IMR-90 (cell line): Measurements from ENCODE around the gene INPP5A. TPM values are rescaled to one million over a fixed set of nuclear protein-coding genes. Genes with fewer than 3 reads are reported as not detected.

Experiments used
- ATAC-seq: fragments of 200-7000 bp; cut with Tn5 transposase; 2 replicates; pipeline ENCODE4 v1.9.1; 2020; ENCODE audit warnings: low read depth, mild to moderate bottlenecking, moderate library complexity
- BruUV-seq: library from RNA; stranded (reverse); fragments of 400-500 nt; replicated peaks from 2 replicates; lab custom pipeline; 2021; lab: Mats Ljungman, UMichigan
- CTCF ChIA-PET: fragments of 300-600 bp; formaldehyde crosslinking; extraction: SDS; loops from one replicate; lab custom pipeline; 2021; ENCODE audit warnings: antibody characterized with exemption; lab: Yijun Ruan, JAX
- POLR2A ChIA-PET: fragments of 300-600 bp; sonication (Branson Sonifier 250); formaldehyde crosslinking; loops from one replicate; lab custom pipeline; 2022; ENCODE audit warnings: antibody characterized with exemption; ENCODE audit not compliant: unreplicated experiment; lab: Charles Lee
- DNase-seq: peaks from one replicate; pipeline ENCODE4 v3.0.0; 2013
- H2AFZ ChIP-seq: replicated peaks from 2 replicates; pipeline ENCODE3; 2013; ENCODE audit warnings: low read length, mild to moderate bottlenecking; ENCODE audit not compliant: poor library complexity
- H2AK5ac ChIP-seq: 2 replicates; pipeline ENCODE4 v1.6.1; 2013; ENCODE audit warnings: low read depth, low read length, inconsistent platforms
- H2AK9ac ChIP-seq: replicated peaks from 2 replicates; pipeline ENCODE3; 2013; ENCODE audit warnings: mild to moderate bottlenecking, low read depth, low read length, moderate library complexity; ENCODE audit not compliant: poor library complexity
- H2BK120ac ChIP-seq: 2 replicates; pipeline ENCODE4 v1.6.1; 2013; ENCODE audit warnings: low read depth, low read length, inconsistent platforms
- H2BK15ac ChIP-seq: 3 replicates; pipeline ENCODE4 v1.6.1; 2013; ENCODE audit warnings: low read depth, low read length, inconsistent platforms
- H2BK20ac ChIP-seq: 2 replicates; pipeline ENCODE4 v1.6.1; 2013; ENCODE audit warnings: low read depth, mild to moderate bottlenecking, inconsistent platforms, low read length, moderate library complexity
- H2BK5ac ChIP-seq: 2 replicates; pipeline ENCODE4 v1.6.1; 2013; ENCODE audit warnings: mild to moderate bottlenecking, low read depth, low read length, inconsistent platforms; ENCODE audit not compliant: poor library complexity, severe bottlenecking
- H3K14ac ChIP-seq: replicated peaks from 2 replicates; pipeline ENCODE4 v1.6.1; 2013; ENCODE audit warnings: low read depth, low read length, inconsistent platforms
- H3K18ac ChIP-seq: 2 replicates; pipeline ENCODE4 v1.6.1; 2013; ENCODE audit warnings: low read depth, low read length, control low read depth
- H3K23ac ChIP-seq: 2 replicates; pipeline ENCODE4 v1.6.1; 2013; ENCODE audit warnings: low read depth, low read length, inconsistent platforms
- H3K27ac ChIP-seq: 2 replicates; pipeline ENCODE4 v1.5.1; 2013; ENCODE audit warnings: mild to moderate bottlenecking, control low read depth, low read length; ENCODE audit not compliant: insufficient read depth
- H3K27me3 ChIP-seq: 2 replicates; pipeline ENCODE4 v1.6.1; 2013; ENCODE audit warnings: low read length; ENCODE audit not compliant: control insufficient read depth, insufficient read depth
- H3K36me3 ChIP-seq: 2 replicates; pipeline ENCODE4 v1.6.1; 2013; ENCODE audit warnings: low read length, mixed read lengths; ENCODE audit not compliant: control insufficient read depth, insufficient read depth
- H3K4ac ChIP-seq: 2 replicates; pipeline ENCODE4 v1.6.1; 2013; ENCODE audit warnings: low read depth, low read length, inconsistent platforms
- H3K4me1 ChIP-seq: 2 replicates; pipeline ENCODE4 v1.6.1; 2013; ENCODE audit warnings: low read length, mixed read lengths; ENCODE audit not compliant: control insufficient read depth, insufficient read depth
- H3K4me2 ChIP-seq: 2 replicates; pipeline ENCODE4 v1.6.1; 2013; ENCODE audit warnings: low read depth, mild to moderate bottlenecking, control low read depth, low read length, moderate library complexity
- H3K4me3 ChIP-seq: 2 replicates; pipeline ENCODE4 v1.5.1; 2013; ENCODE audit warnings: low read depth, mild to moderate bottlenecking, control low read depth, low read length, moderate library complexity; ENCODE audit not compliant: insufficient read depth
- H3K56ac ChIP-seq: 2 replicates; pipeline ENCODE4 v1.6.1; 2013; ENCODE audit warnings: low read length, inconsistent platforms; ENCODE audit not compliant: insufficient read depth; ENCODE audit errors: extremely low read depth
- H3K79me1 ChIP-seq, 2 experiments: 2 replicates each; pipeline ENCODE4 v1.6.1; 2013; ENCODE audit warnings: low read length in 2 of 2, inconsistent platforms in 1 of 2, low read depth in 1 of 2
- H3K9ac ChIP-seq: 2 replicates; pipeline ENCODE4 v1.6.1; 2013; ENCODE audit warnings: low read depth, low read length, control low read depth
- H3K9me1 ChIP-seq: 2 replicates; pipeline ENCODE4 v1.6.1; 2013; ENCODE audit warnings: low read length, inconsistent platforms; ENCODE audit not compliant: insufficient read depth
- H3K9me3 ChIP-seq: 2 replicates; pipeline ENCODE4 v1.6.1; 2013; ENCODE audit warnings: low read length; ENCODE audit not compliant: control insufficient read depth, insufficient read depth
- H4K20me1 ChIP-seq: 2 replicates; pipeline ENCODE4 v1.6.1; 2013; ENCODE audit warnings: low read length, inconsistent platforms; ENCODE audit not compliant: insufficient read depth
- H4K5ac ChIP-seq: 2 replicates; pipeline ENCODE4 v1.6.1; 2013; ENCODE audit warnings: mild to moderate bottlenecking, low read depth, low read length, control low read depth
- H4K8ac ChIP-seq, 2 experiments: 2 replicates each; pipeline ENCODE4 v1.6.1; 2013; ENCODE audit warnings: low read depth in 2 of 2, low read length in 2 of 2, control low read depth in 1 of 2, inconsistent platforms in 1 of 2
- H4K91ac ChIP-seq: 2 replicates; pipeline ENCODE4 v1.6.1; 2013; ENCODE audit warnings: low read depth, low read length, inconsistent platforms; ENCODE audit not compliant: insufficient read depth
- BHLHE40 ChIP-seq: fragments of 150-350 bp; IDR thresholded peaks from 2 replicates; pipeline ENCODE4 v1.6.1; 2016; ENCODE audit warnings: mild to moderate bottlenecking, low read depth, low read length
- CEBPB ChIP-seq: IDR thresholded peaks from 2 replicates; pipeline ENCODE4 v1.6.1; 2012; ENCODE audit warnings: low read depth, low read length, improper control_type of control experiment
- CHD1 ChIP-seq: IDR thresholded peaks from 2 replicates; pipeline ENCODE4 v1.6.1; 2012; ENCODE audit warnings: low read depth, low read length, improper control_type of control experiment
- FOS ChIP-seq: fragments of 150-350 bp; IDR thresholded peaks from 2 replicates; pipeline ENCODE4 v1.6.1; 2016; ENCODE audit warnings: low read depth, low read length
- MAFK ChIP-seq: IDR thresholded peaks from 2 replicates; pipeline ENCODE4 v1.6.1; 2012; ENCODE audit warnings: low read depth, low read length, improper control_type of control experiment
- MAZ ChIP-seq: IDR thresholded peaks from 2 replicates; pipeline ENCODE4 v1.6.1; 2012; ENCODE audit warnings: low read depth, mild to moderate bottlenecking, low read length, improper control_type of control experiment, moderate library complexity, borderline replicate concordance
- MXI1 ChIP-seq: IDR thresholded peaks from 2 replicates; pipeline ENCODE4 v1.6.1; 2012; ENCODE audit warnings: low read depth, mild to moderate bottlenecking, low read length, moderate library complexity, borderline replicate concordance
- NFE2L2 ChIP-seq: fragments of 150-350 bp; IDR thresholded peaks from 2 replicates; pipeline ENCODE4 v1.6.1; 2016; ENCODE audit warnings: low read depth, mild to moderate bottlenecking, low read length
- POLR2A ChIP-seq: IDR thresholded peaks from 2 replicates; pipeline ENCODE4 v1.6.1; 2012; ENCODE audit warnings: mild to moderate bottlenecking, low read depth, low read length
- RAD21 ChIP-seq: IDR thresholded peaks from 2 replicates; pipeline ENCODE4 v1.6.1; 2012; ENCODE audit warnings: low read length, improper control_type of control experiment
- RCOR1 ChIP-seq: IDR thresholded peaks from 2 replicates; pipeline ENCODE4 v1.6.1; 2012; ENCODE audit warnings: mild to moderate bottlenecking, low read length, improper control_type of control experiment; ENCODE audit not compliant: insufficient replicate concordance
- RFX5 ChIP-seq: IDR thresholded peaks from 2 replicates; pipeline ENCODE4 v1.8.0; 2012; ENCODE audit warnings: low read depth, mild to moderate bottlenecking, low read length, moderate library complexity
- SMC3 ChIP-seq: fragments of 150-350 bp; IDR thresholded peaks from 2 replicates; pipeline ENCODE4 v1.6.1; 2016; ENCODE audit warnings: low read depth, mild to moderate bottlenecking, antibody characterized with exemption, low read length, moderate library complexity
- WGBS, 2 experiments: methylation state at CpG; one replicate each; pipeline versions ENCODE4 v1.1.5 to v1.1.7; 2013; ENCODE audit warnings: missing lambda C conversion rate in 2 of 2; ENCODE audit not compliant: insufficient read length in 1 of 2; ENCODE audit errors: extremely low coverage in 2 of 2; 5-methylcytosine and 5-hydroxymethylcytosine counted together
- dilution Hi-C: fragments of 300-500 bp; cut with HindIII; formaldehyde crosslinking; loops from one replicate; pipeline ENCODE4 v1.14.3; 2018; ENCODE audit warnings: low sequenced_read_pairs; ENCODE audit not compliant: unreplicated experiment
- in situ Hi-C: fragments of 300-500 bp; cut with MboI; formaldehyde crosslinking; loops from 3 replicates; pipeline ENCODE4 v1.14.3; 2019; ENCODE audit warnings: low sequenced_read_pairs, inconsistent platforms, mixed read lengths
- intact Hi-C: fragments of 100-400 bp; cut with micrococcal nuclease; formaldehyde crosslinking; loops from 2 replicates; pipeline ENCODE4 v1.10.0; 2022
- polyA plus RNA-seq, 3 experiments: library from polyadenylated mRNA; depleted of rRNA; stranded (reverse); fragments of >200 nt; gene quantifications; 2 replicates each; pipeline ENCODE4 v1.2.3, GENCODE V29; 2012; ENCODE audit warnings: low replicate concordance in 1 of 3
- total RNA-seq: library from RNA; depleted of rRNA; stranded (reverse); fragments of >200 nt; gene quantifications from 2 replicates; pipeline ENCODE4 v1.2.3, GENCODE V29; 2012
- TF ChIP-seq, protein P1 (sequence below): fragments of 150-350 bp; IDR thresholded peaks from 2 replicates; pipeline ENCODE4 v1.6.1; 2017; ENCODE audit warnings: mild to moderate bottlenecking, antibody characterized with exemption, low read length, low read depth
- TF ChIP-seq, protein P2 (sequence below): conservative IDR thresholded peaks from 2 replicates; pipeline ENCODE4 v1.5.1; 2012; ENCODE audit warnings: mild to moderate bottlenecking, low read depth, low read length, improper control_type of control experiment
- TF ChIP-seq, protein P3 (sequence below): fragments of 150-350 bp; IDR thresholded peaks from 2 replicates; pipeline ENCODE4 v1.6.1; 2016; ENCODE audit warnings: low read depth, mild to moderate bottlenecking, low read length, moderate library complexity, borderline replicate concordance

The INPP5A gene
- total and polyA plus RNA-seq, 2 of the 4 experiments (the other 2 are of a cell fraction), result 21.4 to 36.7 TPM

DNA sequence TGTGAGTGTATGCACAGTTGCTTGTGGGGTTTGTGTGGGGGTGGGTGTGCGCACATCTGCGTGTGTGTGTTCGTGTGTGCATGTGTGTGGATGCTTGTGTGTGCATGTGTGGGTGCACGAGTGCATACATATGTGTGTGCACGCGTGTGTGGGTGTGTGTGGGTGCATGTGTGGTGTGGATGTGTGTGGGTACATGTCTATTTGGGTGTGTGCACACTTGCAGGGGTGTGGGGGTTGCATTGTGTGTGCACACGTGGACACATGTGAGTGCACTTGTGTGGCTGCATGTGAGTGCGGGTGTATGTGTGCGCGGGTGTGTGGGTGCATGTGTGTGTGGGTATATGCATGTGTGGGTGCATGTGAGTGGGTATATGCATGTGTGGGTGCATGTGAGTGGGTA is 174.7 kb downstream of the INPP5A start:
- TF ChIP-seq POLR2A (no peak), MAZ (no peak), RCOR1 (no peak), NFE2L2 (no peak), BHLHE40 (no peak), RFX5 (no peak), FOS (no peak), CHD1 (no peak), CEBPB (no peak), SMC3 (no peak), RAD21 (no peak), MXI1 (no peak), MAFK (no peak)
- TF ChIP-seq, protein P1, sequence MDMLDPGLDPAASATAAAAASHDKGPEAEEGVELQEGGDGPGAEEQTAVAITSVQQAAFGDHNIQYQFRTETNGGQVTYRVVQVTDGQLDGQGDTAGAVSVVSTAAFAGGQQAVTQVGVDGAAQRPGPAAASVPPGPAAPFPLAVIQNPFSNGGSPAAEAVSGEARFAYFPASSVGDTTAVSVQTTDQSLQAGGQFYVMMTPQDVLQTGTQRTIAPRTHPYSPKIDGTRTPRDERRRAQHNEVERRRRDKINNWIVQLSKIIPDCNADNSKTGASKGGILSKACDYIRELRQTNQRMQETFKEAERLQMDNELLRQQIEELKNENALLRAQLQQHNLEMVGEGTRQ, result no peak
- TF ChIP-seq, protein P2, sequence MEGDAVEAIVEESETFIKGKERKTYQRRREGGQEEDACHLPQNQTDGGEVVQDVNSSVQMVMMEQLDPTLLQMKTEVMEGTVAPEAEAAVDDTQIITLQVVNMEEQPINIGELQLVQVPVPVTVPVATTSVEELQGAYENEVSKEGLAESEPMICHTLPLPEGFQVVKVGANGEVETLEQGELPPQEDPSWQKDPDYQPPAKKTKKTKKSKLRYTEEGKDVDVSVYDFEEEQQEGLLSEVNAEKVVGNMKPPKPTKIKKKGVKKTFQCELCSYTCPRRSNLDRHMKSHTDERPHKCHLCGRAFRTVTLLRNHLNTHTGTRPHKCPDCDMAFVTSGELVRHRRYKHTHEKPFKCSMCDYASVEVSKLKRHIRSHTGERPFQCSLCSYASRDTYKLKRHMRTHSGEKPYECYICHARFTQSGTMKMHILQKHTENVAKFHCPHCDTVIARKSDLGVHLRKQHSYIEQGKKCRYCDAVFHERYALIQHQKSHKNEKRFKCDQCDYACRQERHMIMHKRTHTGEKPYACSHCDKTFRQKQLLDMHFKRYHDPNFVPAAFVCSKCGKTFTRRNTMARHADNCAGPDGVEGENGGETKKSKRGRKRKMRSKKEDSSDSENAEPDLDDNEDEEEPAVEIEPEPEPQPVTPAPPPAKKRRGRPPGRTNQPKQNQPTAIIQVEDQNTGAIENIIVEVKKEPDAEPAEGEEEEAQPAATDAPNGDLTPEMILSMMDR, result no peak
- TF ChIP-seq, protein P3, sequence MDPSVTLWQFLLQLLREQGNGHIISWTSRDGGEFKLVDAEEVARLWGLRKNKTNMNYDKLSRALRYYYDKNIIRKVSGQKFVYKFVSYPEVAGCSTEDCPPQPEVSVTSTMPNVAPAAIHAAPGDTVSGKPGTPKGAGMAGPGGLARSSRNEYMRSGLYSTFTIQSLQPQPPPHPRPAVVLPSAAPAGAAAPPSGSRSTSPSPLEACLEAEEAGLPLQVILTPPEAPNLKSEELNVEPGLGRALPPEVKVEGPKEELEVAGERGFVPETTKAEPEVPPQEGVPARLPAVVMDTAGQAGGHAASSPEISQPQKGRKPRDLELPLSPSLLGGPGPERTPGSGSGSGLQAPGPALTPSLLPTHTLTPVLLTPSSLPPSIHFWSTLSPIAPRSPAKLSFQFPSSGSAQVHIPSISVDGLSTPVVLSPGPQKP, result no peak
- no peak overlapping the region for H2BK5ac ChIP-seq
- H4K8ac ChIP-seq, result no peak overlapping the region
- no TSS peak for BruUV-seq
- no peak overlapping the region for H3K23ac ChIP-seq
- dilution Hi-C loops, result no loop called here
- no peaks in the 10 kb centered on the region for H3K27me3 ChIP-seq
- H3K18ac ChIP-seq, result no peak overlapping the region
- no peaks in the 10 kb centered on the region; the same call in 1 of the 2 replicates for H3K9me3 ChIP-seq
- ATAC-seq (no peak), DNase-seq (no peak)
- H3K56ac ChIP-seq, result no peak overlapping the region
- H3K4me1 ChIP-seq, result no peaks in the 10 kb centered on the region
- H2AFZ ChIP-seq, result no peak overlapping the region
- H3K9me1 ChIP-seq, result peaks cover 11% of the 10 kb centered on the region
- in situ Hi-C loops, result no loop called here
- no peak overlapping the region for H2AK5ac ChIP-seq
- no peak overlapping the region for H3K27ac ChIP-seq
- POLR2A ChIA-PET, result no interaction called here
- H3K4ac ChIP-seq, result no peak overlapping the region
- no peak overlapping the region for H2BK20ac ChIP-seq
- H2BK15ac ChIP-seq, result no peak overlapping the region
- H3K36me3 ChIP-seq, result peaks cover 8% of the 10 kb centered on the region
- CTCF ChIA-PET, result no interaction called here
- H3K79me1 ChIP-seq, result no peaks in the 10 kb centered on the region; a peak in 1 of 4 replicates
- H3K4me3 ChIP-seq, result no peak overlapping the region
- H2BK120ac ChIP-seq, result no peak overlapping the region
- no peak overlapping the region for H4K5ac ChIP-seq
- no peak overlapping the region for H2AK9ac ChIP-seq
- no peak overlapping the region for H3K14ac ChIP-seq
- H4K20me1 ChIP-seq, result no peaks in the 10 kb centered on the region
- intact Hi-C loops, result no loop called here
- H3K4me2 ChIP-seq, result no peak overlapping the region
- WGBS, 2 experiments, result 98% methylated on average over 6 of the region's 10 CpGs; no CpG with 5 or more reads in 1 of the 2 experiments
- H4K91ac ChIP-seq, result no peak overlapping the region
- H3K9ac ChIP-seq, result no peak overlapping the region
